ENCODE measurements around the gene PDE6G. TPM values are rescaled to one million over a fixed set of nuclear protein-coding genes. Genes with fewer than 3 reads are reported as not detected.

Gene PDE6G
- total RNA-seq = not detected

DNA sequence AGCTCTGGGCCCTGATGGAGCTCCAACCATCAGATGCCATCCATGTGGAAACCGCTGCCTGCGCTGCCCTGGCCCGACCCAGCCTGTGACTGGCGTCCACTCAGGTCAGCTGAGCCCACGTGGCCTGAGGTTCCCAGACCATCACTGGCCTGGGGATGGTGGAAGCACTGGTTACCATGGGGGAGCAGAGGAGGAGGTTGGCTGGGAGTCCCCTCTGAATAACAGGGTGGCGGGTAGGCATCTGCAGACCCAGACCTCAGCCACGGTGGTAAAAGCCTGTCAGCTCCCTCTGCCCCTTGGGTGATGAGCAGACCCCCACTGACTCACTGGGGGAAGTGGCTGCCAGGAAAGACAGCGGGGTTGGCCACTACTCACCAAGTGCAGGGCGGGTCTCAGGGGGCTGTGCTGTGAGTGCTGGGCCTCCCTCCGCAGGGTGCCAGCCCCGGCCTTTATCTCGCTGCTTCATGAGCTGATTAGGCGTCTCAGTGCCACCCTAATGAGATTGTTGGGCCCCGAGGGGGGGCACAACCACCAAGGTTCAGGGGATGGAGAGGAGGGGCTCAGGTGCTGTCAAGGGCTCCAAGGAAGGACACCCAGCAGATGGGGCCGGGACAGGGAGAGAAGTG lies at the start of gene PDE6G:
Gene PDE6G (minus strand): TSS at position 425 of the 626 bp plus-strand sequence. CDS start 3,237 bp downstream, outside the sequence.
- ATAC-seq = no peak

DNA sequence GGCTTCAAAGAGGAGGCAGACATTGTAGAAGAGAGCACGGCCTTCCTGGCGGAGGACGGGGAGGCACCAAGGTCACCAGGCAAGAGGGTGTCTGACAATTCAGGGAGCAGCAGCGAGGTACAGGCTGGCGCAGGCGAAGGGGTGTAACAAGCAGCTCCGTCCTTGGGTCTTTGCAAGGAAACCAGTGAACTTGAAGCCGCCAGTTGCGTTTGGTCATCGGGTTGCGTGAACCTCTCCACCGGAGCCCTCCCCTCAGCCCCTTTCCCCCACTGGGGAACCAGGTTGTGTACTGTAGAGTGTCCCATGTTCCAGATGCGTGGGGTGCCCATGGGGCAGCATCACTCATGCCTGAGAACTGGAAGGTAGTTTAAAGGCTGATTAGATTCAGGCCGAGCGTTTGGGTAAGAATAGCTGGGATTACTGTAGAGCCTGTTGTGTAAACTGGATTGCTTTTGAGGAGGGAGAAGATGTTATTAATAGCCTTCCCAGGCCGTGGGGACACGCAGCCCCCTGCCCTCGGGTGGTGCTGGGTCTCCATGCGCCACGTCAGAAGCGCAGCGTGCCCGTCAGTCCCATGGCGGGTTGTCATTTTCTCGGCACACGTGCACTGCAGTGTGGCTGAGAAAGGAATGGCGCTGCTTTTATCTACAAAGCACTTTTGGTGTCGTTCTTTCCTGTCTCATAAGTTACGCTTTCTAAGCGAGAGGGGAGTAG lies 49.3 kb upstream of the PDE6G start:
- ATAC-seq = no peak

DNA sequence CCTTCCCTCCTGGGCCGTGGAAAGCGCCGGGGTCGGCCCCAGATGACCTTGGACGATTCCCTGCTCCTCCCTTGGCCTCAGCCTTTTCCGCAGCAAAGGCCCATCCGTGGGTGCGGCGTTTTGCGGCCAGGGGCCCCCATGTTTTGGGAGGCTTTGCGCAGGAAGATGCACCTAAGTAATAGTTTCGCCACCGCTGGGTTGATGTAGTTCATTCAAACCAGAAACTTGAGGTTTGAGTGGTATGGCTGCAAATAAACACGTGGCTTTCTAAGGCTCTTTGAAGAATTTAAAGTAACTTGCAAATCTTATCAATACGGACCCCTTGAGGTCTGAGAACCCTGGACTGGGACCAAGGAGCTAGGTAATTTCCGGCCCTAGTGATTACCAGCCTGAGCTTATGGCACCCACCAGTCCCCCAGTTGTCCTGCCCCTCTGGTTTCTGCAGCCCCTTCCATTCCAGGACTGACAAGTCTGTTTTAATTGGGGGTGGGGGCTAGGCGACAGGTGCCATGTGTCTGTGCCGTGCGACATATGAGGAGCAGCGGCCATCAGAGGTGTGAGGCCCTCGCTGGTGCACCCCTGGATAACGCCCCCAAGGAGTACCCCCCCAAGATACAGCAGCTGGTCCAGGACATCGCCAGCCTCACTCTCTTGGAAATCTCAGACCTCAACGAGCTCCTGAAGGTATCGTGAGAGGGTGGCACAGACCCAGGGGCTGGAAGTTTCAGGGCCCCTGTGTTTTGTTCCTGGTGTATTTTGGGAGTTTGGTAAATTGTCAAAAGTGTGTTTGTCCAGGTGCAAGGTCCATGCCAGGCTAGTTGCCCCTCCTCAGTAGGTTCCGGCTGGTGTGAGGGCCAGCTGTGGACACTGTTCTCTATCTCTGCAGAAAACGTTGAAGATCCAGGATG lies 47.7 kb upstream of the PDE6G start:
- peak; percentile 12 for ATAC-seq

DNA sequence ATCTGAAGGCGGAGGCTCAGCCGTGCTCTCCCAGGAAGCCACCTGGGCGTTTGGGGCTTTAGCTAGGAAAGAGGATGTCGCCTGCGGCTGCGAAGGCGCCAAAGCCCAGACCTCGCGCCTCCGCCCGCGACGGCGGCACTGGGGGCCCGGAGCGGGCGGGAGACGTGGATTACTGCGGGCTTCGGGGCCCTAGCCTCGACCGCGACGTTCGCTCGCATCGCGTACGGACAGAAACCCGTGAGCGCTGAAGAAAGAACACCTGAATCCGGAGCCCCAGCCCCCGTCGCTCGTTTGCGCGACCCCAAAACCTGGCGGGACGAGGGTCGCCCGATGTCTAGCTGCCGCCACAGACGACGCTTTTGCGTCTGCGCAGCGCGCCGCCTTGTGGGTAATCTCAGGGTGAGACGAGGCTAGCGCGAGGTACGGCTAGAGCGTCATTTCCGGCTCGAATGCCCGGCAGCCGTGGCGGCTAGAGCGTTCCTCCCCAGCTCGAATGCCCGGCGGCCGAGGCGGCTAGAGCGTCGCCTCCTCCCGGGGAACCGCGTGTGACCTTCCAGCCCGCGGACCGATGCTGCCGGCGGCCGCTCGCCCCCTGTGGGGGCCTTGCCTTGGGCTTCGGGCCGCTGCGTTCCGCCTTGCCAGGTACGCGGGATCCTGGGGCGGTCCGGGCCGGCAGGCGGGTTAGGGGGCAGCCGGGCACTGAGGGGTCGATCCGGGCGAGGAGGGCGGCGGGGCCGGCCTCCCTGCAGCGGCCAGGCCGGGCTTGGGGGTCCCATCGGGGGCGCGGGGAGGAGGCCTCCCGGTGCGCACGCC lies 46.8 kb upstream of the PDE6G start, which contains the start of gene MRPL12:
Gene MRPL12 (plus strand): TSS at position 434 of the 813 bp plus-strand sequence. CDS start 135 bp downstream, at position 569.
- peak; percentile 90 for ATAC-seq

DNA sequence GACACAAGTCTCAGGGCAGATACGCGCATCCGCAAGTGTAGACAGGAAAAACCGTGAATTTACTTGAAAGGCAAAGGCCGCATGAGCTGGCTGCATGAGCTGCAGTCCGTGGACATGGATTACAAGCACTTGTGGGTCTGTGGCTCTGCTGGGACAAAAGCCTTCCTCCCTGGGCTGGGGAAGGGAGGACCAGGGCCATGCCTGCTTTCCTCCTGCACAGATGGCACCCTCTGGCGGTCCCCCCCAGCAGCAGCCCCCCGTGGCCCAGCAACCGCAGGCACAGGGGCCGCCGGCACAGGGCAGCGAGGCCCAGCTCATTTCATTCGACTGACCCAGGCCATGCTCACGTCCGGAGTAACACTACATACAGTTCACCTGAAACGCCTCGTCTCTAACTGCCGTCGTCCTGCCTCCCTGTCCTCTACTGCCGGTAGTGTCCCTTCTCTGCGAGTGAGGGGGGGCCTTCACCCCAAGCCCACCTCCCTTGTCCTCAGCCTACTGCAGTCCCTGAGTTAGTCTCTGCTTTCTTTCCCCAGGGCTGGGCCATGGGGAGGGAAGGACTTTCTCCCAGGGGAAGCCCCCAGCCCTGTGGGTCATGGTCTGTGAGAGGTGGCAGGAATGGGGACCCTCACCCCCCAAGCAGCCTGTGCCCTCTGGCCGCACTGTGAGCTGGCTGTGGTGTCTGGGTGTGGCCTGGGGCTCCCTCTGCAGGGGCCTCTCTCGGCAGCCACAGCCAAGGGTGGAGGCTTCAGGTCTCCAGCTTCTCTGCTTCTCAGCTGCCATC lies 45.1 kb upstream of the PDE6G start:
- peak; percentile 2 for ATAC-seq

- no peak for ATAC-seq
Observed at GRCh38 chr17:81700353-81701287, 44.3 kb upstream of the PDE6G start.

DNA sequence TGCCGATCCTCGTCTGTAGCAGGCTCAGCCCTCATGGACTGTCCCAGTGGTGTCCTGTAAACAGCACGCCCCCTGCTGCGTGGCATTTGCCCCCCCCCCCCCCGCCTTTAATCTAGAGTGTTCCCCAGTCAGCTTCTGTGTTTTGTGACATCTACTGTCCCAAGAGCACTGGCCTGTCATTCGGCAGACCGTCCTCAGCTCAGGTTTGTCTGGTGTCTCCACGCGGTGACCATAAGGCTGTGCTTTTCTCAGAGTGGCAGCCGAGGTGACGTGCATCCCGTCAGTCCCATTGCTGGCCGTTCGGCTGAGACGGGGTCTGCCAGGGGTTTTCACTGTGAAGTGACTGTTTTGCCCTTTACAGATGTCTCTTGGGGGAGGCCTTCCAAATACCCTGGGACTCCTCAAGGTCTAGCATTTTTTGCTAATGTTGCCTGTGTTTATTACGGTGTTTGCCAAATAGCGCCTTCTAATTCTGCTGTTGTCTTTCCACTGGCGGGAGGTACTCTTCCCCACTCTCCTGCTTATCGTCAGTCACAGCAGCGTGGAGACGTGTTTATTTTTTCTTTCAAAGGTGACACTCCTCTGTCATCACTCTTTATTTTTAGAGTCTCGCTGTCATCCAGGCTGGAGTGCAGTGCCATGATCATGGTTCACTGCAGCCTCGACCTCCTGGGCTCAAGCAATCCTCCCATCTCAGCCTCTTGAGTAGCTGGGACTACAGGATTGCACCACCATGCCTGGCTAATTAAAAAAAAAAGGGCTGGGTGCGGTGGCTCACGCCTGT lies 41.1 kb upstream of the PDE6G start:
- ATAC-seq = no peak

GRCh38 chr17:81696218-81696941 lies 40.0 kb upstream of the PDE6G start:
- no peak for ATAC-seq

DNA sequence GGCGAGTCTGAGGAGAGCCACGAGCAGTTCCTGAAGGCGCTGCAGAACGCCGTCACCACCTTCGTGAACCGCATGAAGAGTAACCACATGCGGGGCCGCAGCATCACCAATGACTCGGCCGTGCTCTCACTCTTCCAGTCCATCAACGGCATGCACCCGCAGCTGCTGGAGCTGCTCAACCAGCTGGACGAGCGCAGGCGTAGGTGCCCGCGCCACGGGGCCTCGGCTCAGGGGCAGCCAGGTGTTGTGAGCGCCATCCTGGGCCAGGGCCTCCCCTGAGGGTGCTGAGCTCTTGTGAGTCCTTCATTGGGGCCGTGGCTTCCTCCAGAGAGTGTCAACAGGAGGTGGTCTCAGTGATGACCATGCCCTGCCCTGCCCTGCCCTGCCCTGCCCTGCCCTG lies 39.5 kb upstream of the PDE6G start:
- ATAC-seq = peak; percentile 17

DNA sequence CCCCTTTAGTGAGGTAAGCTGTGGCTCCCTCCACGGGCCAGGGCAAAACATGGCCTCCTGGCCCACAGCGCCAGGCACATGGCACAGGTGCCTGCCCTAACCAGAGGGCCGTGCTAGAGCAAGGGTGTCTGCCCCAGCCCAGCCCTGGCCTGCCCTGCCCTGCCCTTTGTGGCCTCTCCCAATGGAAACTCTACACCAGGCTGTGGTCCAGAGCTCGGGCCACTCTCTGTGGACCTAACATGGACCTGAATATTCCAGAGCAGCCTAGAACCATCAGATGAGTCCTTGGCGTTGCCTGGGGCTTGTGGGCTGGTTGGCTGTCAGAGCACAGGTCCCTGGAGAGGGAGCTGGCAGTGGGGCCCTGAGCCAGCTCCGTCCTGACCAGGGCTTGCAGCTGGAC lies 38.9 kb upstream of the PDE6G start:
- no peak for ATAC-seq

GRCh38 chr17:81694810-81695209 lies 38.5 kb upstream of the PDE6G start:
- no peak for ATAC-seq

DNA sequence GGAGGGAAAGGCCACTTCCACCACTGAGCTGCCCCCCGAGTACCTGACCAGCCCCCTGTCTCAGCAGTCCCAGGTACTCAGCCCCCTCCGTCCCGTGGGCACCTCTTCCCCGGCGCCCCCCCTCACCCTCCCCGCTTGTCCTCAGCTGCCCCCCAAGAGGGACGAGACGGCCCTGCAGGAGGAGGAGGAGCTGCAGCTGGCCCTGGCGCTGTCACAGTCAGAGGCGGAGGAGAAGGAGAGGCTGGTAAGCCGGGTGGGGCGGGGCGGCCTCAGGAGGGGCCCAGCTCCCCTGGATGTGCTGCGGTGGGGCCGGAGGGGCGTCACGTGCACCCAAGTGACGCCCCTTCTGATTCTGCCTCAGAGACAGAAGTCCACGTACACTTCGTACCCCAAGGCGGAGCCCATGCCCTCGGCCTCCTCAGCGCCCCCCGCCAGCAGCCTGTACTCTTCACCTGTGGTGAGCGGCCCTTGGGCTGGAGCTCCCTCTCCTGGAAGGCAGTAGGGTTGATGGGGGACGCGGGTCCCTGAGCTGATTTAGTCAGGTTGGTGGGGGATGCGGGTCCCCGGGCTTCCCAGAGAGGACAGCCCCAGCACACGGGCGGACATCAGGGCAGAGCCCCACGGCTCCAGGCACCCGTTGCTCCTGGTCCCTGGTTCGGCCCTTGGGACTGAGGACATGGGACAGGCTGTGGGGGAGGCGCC lies 37.3 kb upstream of the PDE6G start:
- ATAC-seq = no peak

GRCh38 chr17:81691608-81692007 lies 35.3 kb upstream of the PDE6G start:
- ATAC-seq = no peak

GRCh38 chr17:81691196-81691595 lies 34.9 kb upstream of the PDE6G start:
- ATAC-seq = no peak

GRCh38 chr17:81690549-81690948 lies 34.2 kb upstream of the PDE6G start:
- ATAC-seq = no peak

- ATAC-seq = no peak
Observed at GRCh38 chr17:81690066-81690465, 33.7 kb upstream of the PDE6G start.

GRCh38 chr17:81688616-81689015 lies 32.3 kb upstream of the PDE6G start:
- peak; percentile 1 for ATAC-seq
